PC-3 (cell line): Measurements from ENCODE around the gene AGRN. TPM values are rescaled to one million over a fixed set of nuclear protein-coding genes. Genes with fewer than 3 reads are reported as not detected.

Experiments used
- ATAC-seq: fragments of 200-7000 bp; cut with Tn5 transposase; 2 replicates; pipeline ENCODE4 v1.9.1; 2020; ENCODE audit warnings: mild to moderate bottlenecking, moderate library complexity
- BruUV-seq: library from RNA; stranded (reverse); fragments of 400-500 nt; replicated peaks from 2 replicates; lab custom pipeline; 2021; lab: Mats Ljungman, UMichigan
- CTCF ChIA-PET: fragments of 300-600 bp; sonication (Branson Sonifier 250); formaldehyde crosslinking; loops from one replicate; lab custom pipeline; 2022; ENCODE audit warnings: antibody characterized with exemption; lab: Charles Lee
- POLR2A ChIA-PET: fragments of 300-600 bp; sonication (Branson Sonifier 250); formaldehyde crosslinking; loops from one replicate; lab custom pipeline; 2022; ENCODE audit warnings: antibody characterized with exemption; ENCODE audit not compliant: unreplicated experiment; lab: Charles Lee
- DNase-seq: peaks from one replicate; pipeline ENCODE4 v3.0.0-alpha.2; 2015
- H2AFZ ChIP-seq: fragments of 300-600 bp; sonication (generic); 2 replicates; pipeline ENCODE4 v1.6.0; 2016; ENCODE audit warnings: antibody characterized with exemption, low read length
- H3F3A ChIP-seq: fragments of 300-600 bp; sonication (generic); one replicate; pipeline ENCODE4 v1.6.0; 2017; ENCODE audit warnings: antibody characterized with exemption, low read length, control low read depth, mild to moderate bottlenecking; ENCODE audit not compliant: unreplicated experiment
- H3K27ac ChIP-seq: fragments of 300-600 bp; sonication (generic); 2 replicates; pipeline ENCODE4 v1.5.1; 2016; ENCODE audit warnings: mild to moderate bottlenecking, low read length
- H3K27me3 ChIP-seq: fragments of 300-600 bp; sonication (generic); 2 replicates; pipeline ENCODE4 v1.6.1; 2016; ENCODE audit warnings: low read length, mixed read lengths
- H3K36me3 ChIP-seq: fragments of 300-600 bp; sonication (generic); 2 replicates; pipeline ENCODE4 v1.6.1; 2016; ENCODE audit warnings: low read depth, mixed run types, low read length, mixed read lengths
- H3K4me1 ChIP-seq: fragments of 300-600 bp; sonication (generic); 2 replicates; pipeline ENCODE4 v1.5.1; 2016; ENCODE audit warnings: low read length; ENCODE audit not compliant: insufficient read depth
- H3K4me2 ChIP-seq: fragments of 300-600 bp; sonication (generic); 2 replicates; pipeline ENCODE4 v1.6.0; 2016; ENCODE audit warnings: low read length
- H3K4me3 ChIP-seq: fragments of 300-600 bp; sonication (generic); 2 replicates; pipeline ENCODE4 v1.5.1; 2016; ENCODE audit warnings: mild to moderate bottlenecking, low read length, mixed read lengths
- H3K79me2 ChIP-seq: fragments of 300-600 bp; sonication (generic); 2 replicates; pipeline ENCODE4 v1.6.1; 2017; ENCODE audit warnings: low read length, mixed read lengths
- H3K9ac ChIP-seq: fragments of 300-600 bp; sonication (generic); 2 replicates; pipeline ENCODE4 v1.6.0; 2016; ENCODE audit warnings: mild to moderate bottlenecking, low read length
- H3K9me2 ChIP-seq: fragments of 300-600 bp; sonication (generic); replicated peaks from 2 replicates; pipeline ENCODE4 v1.6.1; 2016; ENCODE audit warnings: mixed run types, low read length, mixed read lengths
- H3K9me3 ChIP-seq: fragments of 300-600 bp; sonication (generic); 2 replicates; pipeline ENCODE4 v1.6.1; 2016; ENCODE audit warnings: low read length, mixed read lengths
- H4K20me1 ChIP-seq: fragments of 300-600 bp; sonication (generic); 2 replicates; pipeline ENCODE4 v1.6.1; 2016; ENCODE audit warnings: low read length, mixed read lengths
- CTCF ChIP-seq: fragments of 300-600 bp; sonication (generic); conservative IDR thresholded peaks from 2 replicates; pipeline ENCODE4 v1.5.1; 2017; ENCODE audit warnings: antibody characterized with exemption, low read depth, mild to moderate bottlenecking, low read length
- EZH2 ChIP-seq: fragments of 300-600 bp; sonication (generic); IDR thresholded peaks from one replicate; pipeline ENCODE4 v1.6.1; 2017; ENCODE audit warnings: antibody characterized with exemption, mild to moderate bottlenecking, low read length; ENCODE audit not compliant: unreplicated experiment
- EZH2phosphoT487 ChIP-seq: fragments of 300-600 bp; sonication (generic); IDR thresholded peaks from 2 replicates; pipeline ENCODE4 v1.6.1; 2018; ENCODE audit warnings: mild to moderate bottlenecking, antibody characterized with exemption, low read length, borderline replicate concordance
- intact Hi-C: fragments of 100-400 bp; cut with micrococcal nuclease; formaldehyde crosslinking; loops from 2 replicates; pipeline ENCODE4 v1.9.0; 2023
- total RNA-seq: library from RNA; depleted of rRNA; stranded (reverse); fragments of >200 nt; gene quantifications from 2 replicates; pipeline ENCODE4 v1.2.3, GENCODE V29; 2014

The AGRN gene
- total RNA-seq, 1 experiment from 2014 or later: 273 TPM

DNA sequence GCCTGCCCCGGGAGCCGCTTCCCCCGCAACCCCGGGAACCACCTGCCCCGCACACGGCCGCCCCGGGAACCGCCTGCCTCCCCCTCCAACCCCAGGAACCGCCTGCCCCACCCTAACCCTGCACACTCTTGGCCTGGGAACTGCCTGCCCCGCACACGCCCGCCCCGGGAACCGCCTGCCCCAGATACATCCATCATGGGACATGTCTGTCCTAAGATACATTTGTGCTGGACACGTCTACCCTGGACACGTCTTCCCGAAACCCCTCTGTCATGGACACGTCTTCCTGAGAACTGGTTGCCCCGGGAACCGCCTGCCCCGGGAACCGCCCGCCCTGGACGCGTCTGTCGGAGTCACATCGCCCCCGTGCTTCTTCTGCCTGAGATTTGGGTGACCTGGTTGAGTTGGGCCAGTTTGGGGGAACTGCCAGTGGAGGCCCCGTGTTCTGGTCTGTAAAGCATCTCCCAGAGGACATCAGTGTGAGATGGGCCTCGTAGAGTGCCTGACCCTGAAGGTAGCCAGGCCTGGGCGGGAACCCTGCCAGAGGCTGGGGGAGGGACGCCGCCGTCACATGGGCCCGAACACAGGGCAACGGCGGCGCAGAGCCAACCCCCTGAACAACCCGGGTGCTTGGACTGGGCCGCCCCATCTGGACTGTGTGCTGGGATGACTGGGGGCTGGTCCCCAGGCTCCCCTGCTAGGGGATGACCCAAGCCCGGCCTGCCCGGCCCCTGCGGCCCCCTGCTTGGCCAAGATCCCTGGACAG, 41.7 kb upstream of the AGRN start:
- Histone ChIP-seq H3K79me2 (no peaks in the 10 kb centered on the region), H3K27me3 (peaks cover 11% of the 10 kb centered on the region), H3K27ac (no peak overlapping the region), H3K4me2 (no peak overlapping the region), H2AFZ (no peak overlapping the region), H3K36me3 (no peaks in the 10 kb centered on the region), H3K4me1 (peaks cover 24% of the 10 kb centered on the region), H3K9me2 (no peaks in the 10 kb centered on the region), H3K4me3 (no peak overlapping the region), H3F3A (no peaks in the 10 kb centered on the region), H3K9ac (no peak overlapping the region), H3K9me3 (no peaks in the 10 kb centered on the region), H4K20me1 (no peaks in the 10 kb centered on the region)
- TF ChIP-seq CTCF (no peak), EZH2phosphoT487 (no peak), EZH2 (no peak)
- intact Hi-C loops: no loop called here
- ATAC-seq (no peak), DNase-seq (no peak)
- ChIA-PET CTCF (no interaction called here), POLR2A (no interaction called here)
- BruUV-seq: no TSS peak

- Histone ChIP-seq H3K36me3 (no peaks in the 10 kb centered on the region), H3K9me3 (no peaks in the 10 kb centered on the region), H3K4me3 (no peak overlapping the region), H3K9ac (no peak overlapping the region), H3K27ac (no peak overlapping the region), H3K9me2 (no peaks in the 10 kb centered on the region), H3K79me2 (no peaks in the 10 kb centered on the region), H3K4me1 (peaks cover 32% of the 10 kb centered on the region), H4K20me1 (no peaks in the 10 kb centered on the region), H3F3A (no peaks in the 10 kb centered on the region), H3K4me2 (no peak overlapping the region), H2AFZ (no peak overlapping the region), H3K27me3 (peaks cover 11% of the 10 kb centered on the region)
- ChIA-PET CTCF (no interaction called here), POLR2A (no interaction called here)
- no peak for DNase-seq
- intact Hi-C loops: no loop called here
- no peak for TF ChIP-seq EZH2phosphoT487
- no peak for TF ChIP-seq EZH2
- no peak for TF ChIP-seq CTCF
- ATAC-seq: no peak
- no TSS peak for BruUV-seq
Observed at GRCh38 chr1:978835-979743, 40.8 kb upstream of the AGRN start.

DNA sequence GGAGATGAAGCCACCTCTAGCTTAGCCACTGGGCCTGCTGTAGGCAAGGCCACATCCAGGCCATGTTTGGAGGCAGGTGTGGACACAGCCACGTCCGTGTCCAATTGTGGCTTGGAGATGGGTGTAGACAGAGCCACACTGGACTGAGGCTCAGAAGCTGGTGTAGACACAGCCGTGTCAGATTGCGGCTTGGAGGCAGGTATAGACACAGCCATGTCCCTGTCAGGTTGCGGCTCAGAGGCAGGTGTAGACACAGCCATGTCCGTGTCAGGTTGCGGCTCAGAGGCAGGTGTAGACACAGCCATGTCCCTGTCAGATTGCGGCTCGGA, 40.2 kb upstream of the AGRN start:
- Histone ChIP-seq H3K4me3 (no peak overlapping the region), H3K4me1 (peaks cover 32% of the 10 kb centered on the region), H2AFZ (no peak overlapping the region), H3K27ac (no peak overlapping the region), H3K36me3 (no peaks in the 10 kb centered on the region), H3K9me3 (no peaks in the 10 kb centered on the region), H3K9ac (no peak overlapping the region), H4K20me1 (no peaks in the 10 kb centered on the region), H3F3A (no peaks in the 10 kb centered on the region), H3K4me2 (no peak overlapping the region), H3K79me2 (no peaks in the 10 kb centered on the region), H3K9me2 (no peaks in the 10 kb centered on the region), H3K27me3 (peaks cover 11% of the 10 kb centered on the region)
- DNase-seq (no peak), ATAC-seq (no peak)
- CTCF ChIA-PET: no interaction called here
- intact Hi-C loops: no loop called here
- no peak for TF ChIP-seq CTCF
- no peak for TF ChIP-seq EZH2
- no TSS peak for BruUV-seq
- POLR2A ChIA-PET: no interaction called here
